Spleen (tissue), 11 donors: ENCODE results near the gene DSG3. TPM values are rescaled to one million over a fixed set of nuclear protein-coding genes. Genes with fewer than 3 reads are reported as not detected.

ENCODE experiments used
- DNase-seq: peaks from one replicate; pipeline ENCODE4 v3.0.0-alpha.2; 2020
- H3K27ac ChIP-seq, 8 donors: fragments of 200-600 bp; sonication (generic) in 7 of 8; 1 replicate in 4 of 8; 2 replicates in 4 of 8; pipeline versions ENCODE4 v1.5.0 to v1.8.0; 2016 to 2021; ENCODE audit warnings: inconsistent platforms in 4 of 8, mild to moderate bottlenecking in 4 of 8, moderate library complexity in 1 of 8
- H3K27me3 ChIP-seq, 7 donors: fragments of 200-600 bp; sonication (generic) in 6 of 7; replicated peaks in 1 of 7; 1 replicate in 4 of 7; 2 replicates in 3 of 7; pipeline versions ENCODE4 v1.5.0 to v1.8.0; 2016 to 2021; ENCODE audit warnings: inconsistent platforms in 3 of 7, mild to moderate bottlenecking in 1 of 7
- H3K36me3 ChIP-seq, 6 donors: fragments of 200-600 bp; sonication (generic) in 5 of 6; 1 replicate in 4 of 6; 2 replicates in 2 of 6; pipeline versions ENCODE4 v1.5.0 to v1.8.0; 2016 to 2021; ENCODE audit warnings: inconsistent platforms in 2 of 6
- H3K4me1 ChIP-seq, 6 donors: fragments of 200-600 bp; sonication (generic) in 5 of 6; 1 replicate in 3 of 6; 2 replicates in 3 of 6; pipeline versions ENCODE4 v1.5.0 to v1.8.0; 2016 to 2021; ENCODE audit warnings: inconsistent platforms in 3 of 6
- H3K4me3 ChIP-seq, 8 donors: fragments of 200-600 bp; sonication (generic) in 7 of 8; 1 replicate in 4 of 8; 2 replicates in 4 of 8; pipeline versions ENCODE4 v1.5.0 to v1.8.0; 2016 to 2021; ENCODE audit warnings: inconsistent platforms in 4 of 8, mild to moderate bottlenecking in 4 of 8, moderate library complexity in 2 of 8
- H3K9me3 ChIP-seq, 8 donors: fragments of 200-600 bp; sonication (generic) in 7 of 8; 1 replicate in 4 of 8; 2 replicates in 4 of 8; pipeline versions ENCODE4 v1.5.0 to v1.8.0; 2016 to 2021; ENCODE audit warnings: inconsistent platforms in 4 of 8
- POLR2A ChIP-seq, 3 donors: fragments of 450-650 bp; IDR thresholded peaks; one replicate each; pipeline ENCODE4 v1.5.1; 2017; ENCODE audit warnings: antibody characterized with exemption in 3 of 3, mild to moderate bottlenecking in 1 of 3
- POLR2AphosphoS5 ChIP-seq, 3 donors: sonication (generic); formaldehyde crosslinking; IDR thresholded peaks; one replicate each; pipeline ENCODE4 v1.5.1; 2017; ENCODE audit warnings: antibody characterized with exemption in 3 of 3
- WGBS, 5 donors: extraction: QIAGEN DNeasy Blood & Tissue Kit in 3 of 5; methylation state at CpG; one replicate each; pipeline versions ENCODE4 v1.1.5 to v1.1.7; 2013 to 2018; 5-methylcytosine and 5-hydroxymethylcytosine counted together
- intact Hi-C: fragments of 100-400 bp; cut with DNase I; formaldehyde crosslinking; loops from one replicate; pipeline ENCODE4 v1.15.0; 2023; ENCODE audit warnings: low total_unique reads
- polyA plus RNA-seq, 3 donors: library from polyadenylated mRNA; stranded (reverse); fragments of 200-250 nt; gene quantifications; one replicate each; pipeline ENCODE4 v1.2.1, GENCODE V29; 2013
- total RNA-seq, 7 donors: library from RNA; depleted of rRNA in 3 of 7; stranded (reverse); fragments of >200 nt in 3 of 7; fragmentation: NEBNext Ultra II Directional in 4 of 7; extraction: Animal tissue kit (Norgen Biotek cat#: 25700) in 4 of 7; gene quantifications; one replicate each; pipeline versions ENCODE4 v1.1.0 to v1.2.1, GENCODE V29; 2016 to 2021
- TF ChIP-seq, protein P1 (sequence below), 11 experiments: fragments of 200-600 bp in 7 of 11; fragments of 450-650 bp in 4 of 11; sonication (generic) in 4 of 11; IDR thresholded peaks in 8 of 11; conservative IDR thresholded peaks in 3 of 11; 1 replicate in 7 of 11; 2 replicates in 4 of 11; pipeline versions ENCODE4 v1.4.0 to v1.8.0; 2016 to 2021; ENCODE audit warnings: antibody characterized with exemption in 11 of 11, inconsistent platforms in 4 of 11, mild to moderate bottlenecking in 1 of 11
- donor health status: healthy with polysubstance abuse.
- donor health status: DM: no; HTN: no; CAD: no; lungs with moderate emphysema.
- donor health status: DM: no; HTN: no; CAD: no.
- donor health status: Bipolar disorder and iron deficiency.
- donor health status: healthy.
- donor health status: DM: no; HTN: no; CAD: no.
- donor health status: DM: yes; HTN: yes; CAD: no.

Gene DSG3
- total and polyA plus RNA-seq, 10 donors = 0.02 to 0.04 (median 0.03) TPM; not detected in 7

DNA sequence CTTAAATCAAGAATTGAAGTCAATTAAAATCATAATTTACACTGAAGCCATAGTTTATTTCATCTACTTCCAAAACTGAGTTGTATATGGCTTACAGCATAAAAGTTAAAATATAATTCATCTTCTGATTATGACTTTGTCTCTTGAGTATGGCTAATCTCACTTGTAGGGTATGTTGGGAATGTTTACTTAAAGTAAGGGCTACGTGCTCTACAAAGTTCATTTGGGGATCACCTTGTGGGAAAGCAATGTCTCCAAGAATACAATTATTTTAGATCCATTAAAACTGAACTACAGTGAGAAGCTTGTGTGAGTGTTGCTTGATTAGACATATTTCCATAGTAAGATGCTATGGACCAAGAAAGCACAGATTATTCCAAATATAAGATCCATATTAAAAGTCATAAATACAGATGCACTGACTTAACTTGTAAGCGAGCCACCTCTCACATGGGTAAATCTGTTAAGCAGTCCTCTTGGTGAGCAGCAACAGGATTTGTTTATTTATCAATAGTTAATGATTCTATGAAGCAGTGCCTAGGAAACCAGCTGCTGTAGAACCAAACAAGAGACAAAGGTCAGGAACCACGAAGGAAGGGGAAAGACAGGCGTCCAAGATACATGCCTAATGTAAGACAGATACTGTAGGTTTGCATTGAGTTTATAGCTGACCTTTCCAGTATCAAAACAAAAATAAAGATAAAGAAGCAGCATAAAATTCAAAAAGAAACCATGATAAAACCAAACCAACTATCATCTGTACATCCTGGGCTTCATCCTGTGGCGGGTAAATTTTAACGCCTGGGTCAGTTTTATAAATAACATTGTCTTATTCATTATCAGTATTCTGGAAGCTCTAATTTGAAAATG is 46.1 kb upstream of the DSG3 start:
- Histone ChIP-seq H3K9me3 (no peaks in the 10 kb centered on the region), H3K27me3 (no peaks in the 10 kb centered on the region), H3K36me3 (no peaks in the 10 kb centered on the region), H3K27ac (no peak overlapping the region), H3K4me1 (peaks cover 0 to 7% (median 2%) of the 10 kb centered on the region in 6 donors), H3K4me3 (no peak overlapping the region)
- TF ChIP-seq POLR2A (IDR thresholded peaks at IDR 0.05) (no peak), POLR2AphosphoS5 (IDR thresholded peaks at IDR 0.05) (no peak)
- TF ChIP-seq, protein P1, sequence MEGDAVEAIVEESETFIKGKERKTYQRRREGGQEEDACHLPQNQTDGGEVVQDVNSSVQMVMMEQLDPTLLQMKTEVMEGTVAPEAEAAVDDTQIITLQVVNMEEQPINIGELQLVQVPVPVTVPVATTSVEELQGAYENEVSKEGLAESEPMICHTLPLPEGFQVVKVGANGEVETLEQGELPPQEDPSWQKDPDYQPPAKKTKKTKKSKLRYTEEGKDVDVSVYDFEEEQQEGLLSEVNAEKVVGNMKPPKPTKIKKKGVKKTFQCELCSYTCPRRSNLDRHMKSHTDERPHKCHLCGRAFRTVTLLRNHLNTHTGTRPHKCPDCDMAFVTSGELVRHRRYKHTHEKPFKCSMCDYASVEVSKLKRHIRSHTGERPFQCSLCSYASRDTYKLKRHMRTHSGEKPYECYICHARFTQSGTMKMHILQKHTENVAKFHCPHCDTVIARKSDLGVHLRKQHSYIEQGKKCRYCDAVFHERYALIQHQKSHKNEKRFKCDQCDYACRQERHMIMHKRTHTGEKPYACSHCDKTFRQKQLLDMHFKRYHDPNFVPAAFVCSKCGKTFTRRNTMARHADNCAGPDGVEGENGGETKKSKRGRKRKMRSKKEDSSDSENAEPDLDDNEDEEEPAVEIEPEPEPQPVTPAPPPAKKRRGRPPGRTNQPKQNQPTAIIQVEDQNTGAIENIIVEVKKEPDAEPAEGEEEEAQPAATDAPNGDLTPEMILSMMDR (IDR thresholded peaks at IDR 0.05 in 8 of 11, conservative IDR thresholded peaks at IDR 0.05 in 3 of 11) = no peak
- DNase-seq = no peak
- intact Hi-C loops = no loop called here
- 82 to 91% (median 87%) methylated on average over 6 of the region's 6 CpGs for WGBS, 5 donors

DNA sequence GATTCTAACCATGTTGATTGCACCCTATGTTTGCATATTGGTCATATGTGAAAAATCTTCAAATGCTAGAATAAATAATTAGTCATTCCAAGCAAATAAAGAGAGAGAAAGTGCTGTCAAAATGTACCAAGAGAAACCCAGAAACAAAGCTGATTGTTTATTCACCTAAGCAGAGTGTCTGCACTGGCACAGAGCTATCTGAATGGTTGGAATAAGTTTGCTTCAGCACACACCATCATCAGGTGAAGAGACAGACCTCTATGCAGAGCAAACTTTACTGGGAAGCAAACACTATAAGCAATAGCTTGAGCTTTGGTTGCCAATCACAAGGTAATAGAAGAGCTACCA is 45.5 kb upstream of the DSG3 start:
- no peaks in the 10 kb centered on the region for H3K36me3 ChIP-seq
- H3K4me1 ChIP-seq = peaks cover 0 to 5% (median 0%) of the 10 kb centered on the region in 6 donors

DNA sequence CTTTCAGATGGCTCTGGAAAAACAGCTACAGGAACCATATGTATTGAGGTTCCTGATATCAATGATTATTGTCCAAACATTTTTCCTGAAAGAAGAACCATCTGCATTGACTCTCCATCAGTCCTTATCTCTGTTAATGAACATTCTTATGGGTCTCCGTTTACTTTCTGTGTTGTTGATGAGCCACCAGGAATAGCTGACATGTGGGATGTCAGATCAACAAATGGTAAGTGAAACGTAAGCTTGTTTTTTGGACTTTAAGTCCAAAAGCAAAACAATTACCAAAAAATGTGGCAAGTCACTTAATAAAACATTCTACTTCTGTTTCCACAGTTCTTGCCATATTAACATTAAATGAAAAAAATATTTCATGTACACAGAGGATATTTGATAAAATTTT is 44.1 kb upstream of the DSG3 start:
- Histone ChIP-seq H3K27ac (no peak overlapping the region), H3K9me3 (no peaks in the 10 kb centered on the region), H3K27me3 (no peaks in the 10 kb centered on the region), H3K4me1 (peaks cover 0 to 5% (median 0%) of the 10 kb centered on the region in 6 donors), H3K36me3 (no peaks in the 10 kb centered on the region), H3K4me3 (no peak overlapping the region)
- no peak for DNase-seq
- TF ChIP-seq, protein P1 (IDR thresholded peaks at IDR 0.05 in 8 of 11, conservative IDR thresholded peaks at IDR 0.05 in 3 of 11) = no peak
- TF ChIP-seq POLR2A (IDR thresholded peaks at IDR 0.05) (no peak), POLR2AphosphoS5 (IDR thresholded peaks at IDR 0.05) (no peak)
- WGBS, 5 donors = 60 to 86% (median 69%) methylated on average over 2 of the region's 2 CpGs
- intact Hi-C loops = no loop called here

More for the DNA sequence above, 45.5 kb upstream of the DSG3 start:
- Histone ChIP-seq H3K27me3 (no peaks in the 10 kb centered on the region), H3K9me3 (no peaks in the 10 kb centered on the region), H3K4me3 (no peak overlapping the region), H3K27ac (no peak overlapping the region)
- TF ChIP-seq POLR2A (IDR thresholded peaks at IDR 0.05) (no peak), POLR2AphosphoS5 (IDR thresholded peaks at IDR 0.05) (no peak)
- TF ChIP-seq, protein P1 (IDR thresholded peaks at IDR 0.05 in 8 of 11, conservative IDR thresholded peaks at IDR 0.05 in 3 of 11) = no peak
- intact Hi-C loops = no loop called here
- no peak for DNase-seq

DNA sequence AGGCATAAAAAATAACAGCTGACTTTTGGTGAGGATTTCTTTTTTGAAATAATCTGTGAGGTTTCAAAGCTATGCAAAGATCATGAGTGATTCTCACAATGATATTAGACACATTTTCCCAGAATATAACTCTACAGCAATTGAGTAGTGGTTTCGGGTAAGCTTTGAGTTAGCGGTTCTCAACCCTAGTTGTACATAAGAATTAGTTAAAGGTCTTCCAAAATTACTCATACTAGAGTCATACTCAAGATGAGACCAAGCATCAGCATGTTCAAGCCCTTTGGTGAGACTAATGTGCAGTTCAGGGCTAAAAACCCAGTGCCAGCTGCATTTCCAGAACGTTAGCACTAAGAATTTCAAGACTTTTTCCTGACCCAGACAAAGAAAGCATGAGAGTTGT is 39.9 kb upstream of the DSG3 start:
- no peak for DNase-seq
- intact Hi-C loops = no loop called here
- Histone ChIP-seq H3K4me1 (no peaks in the 10 kb centered on the region), H3K4me3 (no peak overlapping the region), H3K9me3 (peaks cover 0 to 18% (median 0%) of the 10 kb centered on the region in 8 donors), H3K36me3 (no peaks in the 10 kb centered on the region), H3K27ac (no peak overlapping the region), H3K27me3 (no peaks in the 10 kb centered on the region)
- 72 to 87% (median 80%) methylated on average over 3 of the region's 3 CpGs for WGBS, 5 donors
- TF ChIP-seq, protein P1 (IDR thresholded peaks at IDR 0.05 in 8 of 11, conservative IDR thresholded peaks at IDR 0.05 in 3 of 11) = no peak
- no peak for TF ChIP-seq POLR2A (IDR thresholded peaks at IDR 0.05)
- no peak for TF ChIP-seq POLR2AphosphoS5 (IDR thresholded peaks at IDR 0.05)
